Osteocyte (in vitro differentiated cells): ENCODE results near the gene MRGPRG. TPM values are rescaled to one million over a fixed set of nuclear protein-coding genes. Genes with fewer than 3 reads are reported as not detected.

Source experiments
- DNase-seq: peaks from one replicate; pipeline ENCODE4 v3.0.0; 2021; ENCODE audit warnings: mixed read lengths; ENCODE audit not compliant: unreplicated experiment; ENCODE audit errors: extremely low spot score
- H3K27ac Mint-ChIP-seq: one replicate; pipeline ENCODE4 v1.8.0; 2021; ENCODE audit warnings: mild to moderate bottlenecking, mixed read lengths; ENCODE audit not compliant: unreplicated experiment
- H3K27me3 Mint-ChIP-seq: one replicate; pipeline ENCODE4 v1.8.0; 2021; ENCODE audit warnings: mixed read lengths; ENCODE audit not compliant: unreplicated experiment
- H3K36me3 Mint-ChIP-seq: one replicate; pipeline ENCODE4 v1.8.0; 2021; ENCODE audit warnings: mixed read lengths; ENCODE audit not compliant: unreplicated experiment
- H3K4me1 Mint-ChIP-seq: one replicate; pipeline ENCODE4 v1.8.0; 2021; ENCODE audit warnings: mixed read lengths; ENCODE audit not compliant: unreplicated experiment
- H3K4me3 Mint-ChIP-seq: one replicate; pipeline ENCODE4 v1.8.0; 2021; ENCODE audit warnings: mild to moderate bottlenecking, moderate library complexity, mixed read lengths; ENCODE audit not compliant: unreplicated experiment
- H3K9me3 Mint-ChIP-seq: one replicate; pipeline ENCODE4 v1.8.0; 2021; ENCODE audit warnings: mixed read lengths; ENCODE audit not compliant: unreplicated experiment
- CTCF ChIP-seq: fragments of 200-600 bp; sonication (generic); IDR thresholded peaks from 2 replicates; pipeline ENCODE4 v1.5.0; 2021; ENCODE audit warnings: antibody characterized with exemption, mild to moderate bottlenecking, moderate library complexity
- total RNA-seq: library from RNA; stranded (reverse); gene quantifications from 2 replicates; pipeline ENCODE4 v1.2.1, GENCODE V29; 2021

The MRGPRG gene
- total RNA-seq, 1 donor from 2014 or later = not detected

GRCh38 chr11:3208272-3208671 lies 10.3 kb downstream of the MRGPRG start:
- H3K4me1 Mint-ChIP-seq = no peaks in the 10 kb centered on the region
- no peak for DNase-seq

GRCh38 chr11:3207526-3208189 lies 11.0 kb downstream of the MRGPRG start:
- H3K4me3 Mint-ChIP-seq = no peak overlapping the region
- no peaks in the 10 kb centered on the region for H3K36me3 Mint-ChIP-seq
- no peaks in the 10 kb centered on the region for H3K4me1 Mint-ChIP-seq
- no peak for DNase-seq
- peaks cover 13% of the 10 kb centered on the region for H3K9me3 Mint-ChIP-seq
- no peak overlapping the region for H3K27ac Mint-ChIP-seq
- TF ChIP-seq CTCF = no peak
- H3K27me3 Mint-ChIP-seq = peaks cover 37% of the 10 kb centered on the region

More at GRCh38 chr11:3208272-3208671, 10.3 kb downstream of the MRGPRG start:
- Mint-ChIP-seq H3K27me3 (peaks cover 39% of the 10 kb centered on the region), H3K36me3 (no peaks in the 10 kb centered on the region), H3K27ac (no peak overlapping the region), H3K9me3 (peaks cover 13% of the 10 kb centered on the region), H3K4me3 (no peak overlapping the region)
- TF ChIP-seq CTCF = no peak

- H3K27ac Mint-ChIP-seq = no peak overlapping the region
- H3K4me3 Mint-ChIP-seq = no peak overlapping the region
- H3K27me3 Mint-ChIP-seq = peaks cover 41% of the 10 kb centered on the region
- no peaks in the 10 kb centered on the region for H3K36me3 Mint-ChIP-seq
- H3K4me1 Mint-ChIP-seq = no peaks in the 10 kb centered on the region
- no peak for TF ChIP-seq CTCF
- H3K9me3 Mint-ChIP-seq = peaks cover 13% of the 10 kb centered on the region
- DNase-seq = no peak
These were observed 11.8 kb downstream of the MRGPRG start for GRCh38 chr11:3206922-3207204.

- Mint-ChIP-seq H3K27me3 (peaks cover 40% of the 10 kb centered on the region), H3K4me3 (no peak overlapping the region), H3K4me1 (no peaks in the 10 kb centered on the region), H3K36me3 (no peaks in the 10 kb centered on the region), H3K27ac (no peak overlapping the region), H3K9me3 (peaks cover 8% of the 10 kb centered on the region)
- no peak for TF ChIP-seq CTCF
- no peak for DNase-seq
These were observed 12.3 kb downstream of the MRGPRG start for GRCh38 chr11:3206156-3206921.

- DNase-seq = no peak
- Mint-ChIP-seq H3K27ac (no peak overlapping the region), H3K4me3 (no peak overlapping the region), H3K27me3 (peaks cover 40% of the 10 kb centered on the region), H3K4me1 (no peaks in the 10 kb centered on the region), H3K36me3 (no peaks in the 10 kb centered on the region), H3K9me3 (no peaks in the 10 kb centered on the region)
- no peak for TF ChIP-seq CTCF
These were observed 13.1 kb downstream of the MRGPRG start for GRCh38 chr11:3205261-3206155.
